Body of pancreas (tissue), 4 donors: ENCODE results near the gene NCAPD2.

Experiments
- CTCF ChIP-seq, 7 experiments: fragments of 450-650 bp in 4 of 7; fragments of 200-600 bp in 3 of 7; sonication (generic) in 3 of 7; IDR thresholded peaks; one replicate each; pipeline ENCODE4 v1.5.1; 2016 to 2019; ENCODE audit warnings: antibody characterized with exemption in 7 of 7
- POLR2A ChIP-seq, 3 donors: fragments of 450-650 bp; IDR thresholded peaks; one replicate each; pipeline ENCODE4 v1.6.1; 2016; ENCODE audit warnings: antibody characterized with exemption in 3 of 3, mild to moderate bottlenecking in 2 of 3

- TF ChIP-seq CTCF (IDR thresholded peaks at IDR 0.05) (no peak), POLR2A (IDR thresholded peaks at IDR 0.05) (no peak)
Observed at GRCh38 chr12:6471989-6472360, 21.9 kb upstream of the NCAPD2 start.
